NCI-H2196 treated with DMSO at 0.1 percent for 48 hours (cell line): ENCODE results near the gene LRG1.
"Not testable (repeated sequence)": the region's sequence is repeated elsewhere in the genome, so short reads cannot be mapped to it uniquely, and the experiment has no call there.

Experiments used
- DNase-seq: peaks from one replicate; lab custom pipeline; 2025; ENCODE audit not compliant: unreplicated experiment; lab: John Stamatoyannopoulos, UW

Gene LRG1

DNA sequence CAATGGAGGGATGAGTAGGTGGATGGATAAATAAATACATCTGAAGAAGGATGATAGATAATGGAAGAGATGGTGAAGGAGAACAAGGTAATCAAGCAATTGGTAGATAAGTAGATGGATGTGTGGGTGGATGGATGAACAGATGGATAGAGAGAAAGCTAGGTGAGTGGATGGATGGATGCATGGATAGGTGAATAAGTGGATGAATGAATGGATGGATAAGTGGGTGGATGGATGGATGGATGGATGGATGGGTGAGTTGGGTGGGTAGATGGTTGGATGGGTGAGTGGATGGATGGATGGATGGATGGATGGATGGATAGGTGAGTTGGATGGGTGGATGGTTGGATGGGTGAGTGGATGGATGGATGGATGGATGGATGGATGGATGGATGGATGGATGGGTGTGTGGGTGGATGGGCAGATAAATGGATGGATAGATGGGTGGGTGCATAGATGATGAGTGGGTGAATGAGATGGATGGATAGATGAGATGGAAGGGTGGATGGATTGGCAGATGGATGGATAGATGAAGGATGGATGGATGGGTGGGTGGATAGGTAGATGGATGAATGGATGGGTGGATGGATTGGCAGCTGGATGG lies 13.4 kb upstream of the LRG1 start:
- DNase-seq = no peak

DNA sequence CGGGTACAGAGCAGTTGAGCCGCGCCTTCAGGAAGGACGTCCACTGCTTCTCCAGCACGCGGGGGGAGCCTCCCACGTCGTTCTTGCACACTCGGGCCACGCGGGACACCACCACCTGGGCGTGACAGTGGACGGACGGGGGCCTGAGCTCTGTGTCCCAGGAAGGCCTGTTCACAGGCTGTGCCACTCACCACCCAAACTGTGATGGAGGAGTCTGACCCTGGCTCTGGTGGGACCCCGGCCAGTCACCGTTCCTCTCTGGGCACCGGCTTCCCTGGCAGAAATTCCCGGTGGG lies 12.6 kb upstream of the LRG1 start:
- DNase-seq = no peak

DNA sequence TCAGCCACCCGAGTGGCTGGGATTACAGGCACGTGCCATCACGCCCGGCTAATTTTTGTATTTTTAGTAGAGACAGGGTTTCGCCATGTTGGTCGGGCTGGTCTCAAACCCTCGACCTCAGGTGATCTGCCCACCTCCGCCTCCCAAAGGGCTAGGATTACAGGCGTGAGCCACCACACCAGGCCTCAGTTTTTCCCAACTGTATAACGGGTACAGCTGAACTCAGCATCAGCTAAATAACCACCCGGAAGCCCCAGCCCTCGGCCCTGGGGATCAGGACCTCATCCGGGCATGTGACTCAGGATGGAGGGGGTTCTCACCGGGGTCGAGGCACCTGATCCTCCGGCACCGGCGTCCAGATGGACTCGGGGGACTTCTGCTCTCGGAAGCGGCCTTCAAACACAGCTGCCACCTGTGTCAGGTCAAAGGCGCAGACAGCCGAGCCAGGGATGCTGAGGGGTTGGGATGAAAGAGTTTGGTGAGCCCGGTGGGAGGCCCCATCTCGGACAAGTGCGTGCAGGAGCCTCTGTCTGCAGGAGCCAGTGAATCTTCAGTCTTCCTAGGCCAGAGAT lies 10.7 kb upstream of the LRG1 start:
- no peak for DNase-seq

DNA sequence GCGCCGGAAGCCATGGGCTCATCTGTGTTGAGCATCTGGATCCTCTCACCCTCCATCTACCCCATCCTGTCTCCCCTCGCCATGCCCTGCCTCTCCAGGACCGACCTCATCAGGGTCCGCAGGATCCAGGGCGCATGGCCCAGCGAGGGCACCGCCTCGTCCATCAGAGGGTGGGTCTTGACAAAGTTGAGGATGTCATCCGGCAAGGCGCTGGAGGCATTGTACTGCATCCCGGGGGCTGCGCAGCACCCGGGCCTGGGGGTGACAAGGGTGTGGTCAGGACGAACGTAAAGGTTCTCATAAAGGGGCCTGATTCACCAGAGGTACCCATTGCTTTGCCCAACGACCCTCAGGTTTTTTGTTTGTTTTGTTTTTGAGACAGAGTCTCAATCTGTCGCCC lies 10.2 kb upstream of the LRG1 start:
- DNase-seq = no peak

DNA sequence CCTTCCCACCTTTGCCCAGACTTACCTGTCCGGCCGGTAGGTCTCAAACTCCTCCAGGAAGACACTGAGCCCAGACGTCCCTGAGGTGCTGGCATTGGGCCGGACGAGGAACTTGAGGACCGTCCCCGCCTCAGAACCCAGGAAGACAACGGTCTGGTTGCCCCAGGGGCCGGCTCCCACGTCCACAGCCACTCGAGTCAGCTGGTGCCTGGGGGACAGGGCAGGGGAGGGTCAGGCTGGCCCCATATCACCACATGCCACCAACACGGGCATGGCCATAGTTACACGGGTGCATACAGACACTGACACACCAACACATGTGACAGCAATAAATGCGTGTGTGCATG lies 8.4 kb upstream of the LRG1 start:
- no peak for DNase-seq

DNA sequence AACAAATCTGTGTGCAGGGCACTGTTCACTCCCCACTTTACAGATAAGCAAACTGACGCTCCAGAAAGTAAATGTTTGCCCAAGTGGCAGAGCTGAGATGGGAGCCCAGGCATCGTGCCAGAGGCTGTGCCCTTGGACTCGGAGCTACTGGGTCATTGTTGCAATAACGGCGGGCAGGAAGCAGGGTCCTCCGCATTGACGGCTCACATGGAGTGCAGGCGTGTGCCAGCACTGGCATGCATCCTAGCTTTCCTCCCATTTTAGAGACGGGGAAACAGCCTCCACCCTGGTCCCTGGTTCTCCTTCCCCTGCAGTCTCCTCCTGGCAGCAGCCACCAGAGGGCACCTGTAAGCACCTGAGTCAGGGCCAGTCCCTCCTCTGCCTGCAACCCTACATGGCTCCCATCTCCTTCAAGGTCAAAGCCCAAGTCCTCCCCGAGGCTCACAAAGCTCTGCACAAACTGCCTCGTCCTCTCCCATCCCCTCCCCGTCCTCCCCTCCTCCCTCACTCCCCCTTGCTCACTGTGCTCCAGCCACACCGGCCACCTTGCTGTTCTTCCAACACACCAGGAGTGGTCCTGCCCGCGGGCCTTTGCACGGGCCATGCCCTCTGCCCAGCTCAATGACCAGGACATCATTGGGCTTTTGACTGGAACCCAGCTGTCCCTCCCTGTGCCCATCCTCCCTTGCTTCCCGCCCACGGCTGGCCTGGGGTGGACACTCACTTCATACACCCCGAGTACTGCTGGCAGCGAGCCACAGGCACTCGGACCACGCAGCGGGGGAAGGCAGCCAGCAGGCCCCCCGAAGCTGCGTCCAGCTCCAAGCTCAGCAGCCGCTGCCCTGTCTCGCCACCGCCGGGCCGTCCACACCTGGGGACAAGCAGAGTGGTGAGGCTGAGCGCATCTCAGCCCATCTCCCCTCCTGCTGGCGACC lies 7.7 kb upstream of the LRG1 start:
- no peak for DNase-seq

DNA sequence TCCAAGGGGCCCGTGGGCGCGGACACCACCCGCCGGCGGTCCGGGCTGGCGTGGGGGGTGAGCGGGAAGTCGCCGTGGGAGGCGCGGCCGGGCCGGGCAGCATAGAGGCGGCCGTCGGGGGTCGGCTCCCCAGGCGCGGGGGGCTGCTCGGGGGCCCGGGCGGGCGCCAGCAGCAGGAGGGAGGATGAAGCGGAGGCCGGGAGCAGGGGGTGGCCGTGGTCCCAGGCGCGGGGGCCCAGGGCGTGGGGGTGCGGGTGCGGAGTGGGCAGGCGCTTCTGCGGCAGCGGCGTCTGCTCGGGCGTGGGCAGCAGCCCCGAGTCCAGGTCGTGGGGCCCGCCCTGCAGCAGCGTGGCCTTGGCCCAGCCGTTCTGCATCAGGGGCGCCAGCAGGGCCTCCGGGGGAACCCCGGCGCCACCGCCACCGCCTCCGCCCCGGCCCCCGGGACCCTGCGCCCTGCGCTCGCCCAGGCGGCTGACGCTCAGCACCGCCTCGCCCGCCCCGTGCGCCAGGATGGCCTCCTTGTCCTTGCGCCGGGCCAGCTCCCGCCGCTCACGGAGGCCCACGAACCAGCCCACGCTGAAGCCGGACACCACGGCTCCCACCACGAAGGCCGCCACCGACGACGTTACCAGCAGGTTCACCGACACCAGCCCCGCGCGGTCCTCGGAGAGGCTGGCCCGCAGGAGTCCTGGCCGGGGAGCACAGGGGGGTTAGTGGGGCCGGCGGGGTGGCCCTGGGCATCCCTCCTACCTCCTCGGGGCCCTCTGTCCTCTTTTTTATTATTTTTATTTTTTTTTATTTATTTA lies 4.2 kb upstream of the LRG1 start:
- DNase-seq = no peak

DNA sequence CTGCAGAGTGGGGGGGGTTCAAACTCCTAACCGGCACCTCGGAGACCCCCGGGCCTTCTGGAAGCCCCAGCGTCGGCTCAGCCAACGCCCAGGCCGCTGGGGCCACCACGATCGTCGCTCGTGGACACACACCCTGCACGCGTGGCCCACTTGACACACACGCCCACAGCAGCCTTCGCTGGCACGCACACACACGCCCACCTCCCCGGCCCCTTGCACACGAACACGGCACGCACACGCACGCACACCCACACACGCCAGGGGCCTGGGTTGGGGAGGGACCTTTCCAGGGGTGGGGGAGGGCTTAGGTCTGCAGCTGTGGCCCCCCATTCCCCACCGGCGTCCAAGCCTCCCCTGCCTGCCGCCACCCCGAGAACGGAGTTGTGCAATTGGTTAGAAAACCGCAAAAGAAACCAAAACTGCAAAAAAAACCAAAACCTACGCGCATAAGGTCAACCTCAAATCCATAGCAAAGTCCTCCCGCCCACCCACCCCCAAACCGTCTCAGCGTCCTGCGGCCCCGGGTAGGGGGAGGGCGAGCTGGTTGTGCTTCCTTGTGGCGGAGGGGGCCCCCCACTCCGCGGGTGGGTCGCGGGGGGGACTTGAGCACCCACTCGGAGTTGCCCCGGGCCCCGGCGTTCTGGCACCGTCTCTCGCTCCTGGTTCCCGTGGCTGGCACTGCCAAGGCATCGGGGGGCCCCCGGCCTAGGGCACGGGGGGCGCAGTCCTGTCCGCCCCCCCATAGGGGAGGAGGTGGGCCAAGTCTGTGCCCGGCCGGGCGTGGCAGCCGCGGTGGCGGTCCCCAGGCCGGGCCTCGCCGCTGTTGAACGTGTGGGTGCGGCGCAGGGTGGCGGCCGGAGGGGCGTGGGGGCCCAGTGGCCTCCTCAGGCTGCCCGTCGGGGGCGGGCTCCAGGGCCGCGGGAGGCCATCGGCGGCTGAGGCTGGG lies 3.3 kb upstream of the LRG1 start:
- no peak for DNase-seq

DNA sequence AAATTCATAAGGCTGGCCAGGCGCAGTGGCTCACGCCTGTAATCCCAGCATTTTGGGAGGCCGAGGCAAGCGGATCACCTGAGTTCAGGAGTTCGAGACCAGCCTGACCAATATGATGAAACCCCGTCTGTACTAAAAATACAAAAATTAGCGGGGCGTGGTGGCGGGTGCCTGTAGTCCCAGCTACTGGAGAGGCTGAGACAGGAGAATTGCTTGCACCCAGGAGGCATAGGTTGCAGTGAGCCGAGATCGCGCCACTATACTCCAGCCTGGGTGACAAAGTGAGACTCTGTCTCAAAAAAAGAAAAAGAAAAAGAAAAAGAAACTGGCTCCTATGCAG lies 1.9 kb upstream of the LRG1 start:
- DNase-seq = not testable (repeated sequence)

DNA sequence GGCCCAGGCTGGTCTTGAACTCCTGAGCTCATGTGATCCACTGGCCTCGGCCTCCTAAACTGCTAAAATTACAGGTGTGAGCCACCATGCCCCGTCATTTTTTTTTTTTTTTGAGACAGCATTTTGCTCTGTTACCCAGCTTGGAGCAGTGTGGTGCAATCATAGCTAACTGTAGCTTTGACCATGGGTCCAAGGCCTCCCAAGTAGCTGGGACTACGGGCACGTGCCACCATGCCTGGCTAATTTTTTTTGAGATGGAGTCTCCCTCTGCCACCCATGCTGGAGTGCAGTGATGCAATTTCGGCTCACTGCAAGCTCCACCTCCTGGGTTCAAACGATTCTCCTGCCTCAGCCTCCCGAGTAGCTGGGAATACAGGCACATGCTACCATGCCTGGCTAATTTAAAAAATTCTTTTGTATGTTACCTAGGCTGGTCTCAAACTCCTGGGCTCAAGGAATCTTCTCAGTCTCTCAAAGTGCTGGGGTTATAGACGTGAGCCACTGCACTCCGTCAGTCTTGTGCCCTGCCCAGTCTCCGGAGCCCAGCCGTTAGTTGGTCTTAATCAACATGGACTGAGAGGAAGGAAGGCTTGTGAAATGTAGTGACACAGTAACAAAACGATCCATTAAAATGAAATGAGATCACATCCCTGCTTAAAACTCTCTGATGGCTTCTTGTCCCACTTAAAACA lies 1.4 kb upstream of the LRG1 start:
- DNase-seq = no peak

DNA sequence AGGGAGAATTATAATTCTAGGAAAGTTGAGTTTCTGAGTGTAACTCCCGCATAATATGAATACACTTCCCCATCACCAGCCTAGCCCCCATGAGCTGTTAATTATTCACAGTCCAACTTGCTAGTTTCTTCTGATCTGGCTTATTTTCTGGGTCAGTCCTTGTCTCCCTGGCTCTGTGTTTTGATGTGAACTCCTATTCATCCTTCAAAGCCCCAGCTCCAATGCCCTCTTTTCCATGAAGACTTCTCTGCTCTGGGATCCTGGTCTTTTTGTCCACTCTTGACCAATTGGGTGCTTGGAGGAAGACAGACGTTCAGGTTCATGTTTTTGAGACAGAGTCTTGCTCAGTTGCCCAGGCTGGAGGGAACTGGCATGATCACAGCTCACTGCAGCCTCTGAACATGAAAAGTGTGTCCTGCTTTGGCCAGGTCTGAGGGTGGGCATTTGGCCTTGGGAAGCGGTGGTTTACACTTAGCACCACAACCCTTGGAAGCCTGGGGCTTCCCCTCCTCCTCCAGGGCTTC lies 605 bp downstream of the LRG1 start:
- no peak for DNase-seq

DNA sequence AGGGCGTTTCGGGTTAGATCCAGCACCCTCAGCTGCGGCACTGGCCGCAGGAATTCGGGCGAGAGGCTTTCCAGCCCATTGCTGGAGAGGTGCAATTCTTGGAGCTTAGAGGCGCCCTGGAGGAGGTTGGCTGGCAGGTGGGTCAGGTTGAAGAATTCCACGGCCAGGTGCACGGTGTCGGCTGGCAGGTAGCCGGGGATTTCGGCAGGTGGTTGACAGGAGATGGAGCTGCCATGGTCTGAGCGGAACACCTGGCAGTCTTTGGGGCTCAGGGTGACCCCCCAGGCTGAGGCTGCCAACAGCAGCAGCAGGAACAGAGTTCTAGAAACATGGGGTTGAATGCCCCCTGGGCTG lies 1.3 kb downstream of the LRG1 start:
- peak; percentile 77 for DNase-seq

DNA sequence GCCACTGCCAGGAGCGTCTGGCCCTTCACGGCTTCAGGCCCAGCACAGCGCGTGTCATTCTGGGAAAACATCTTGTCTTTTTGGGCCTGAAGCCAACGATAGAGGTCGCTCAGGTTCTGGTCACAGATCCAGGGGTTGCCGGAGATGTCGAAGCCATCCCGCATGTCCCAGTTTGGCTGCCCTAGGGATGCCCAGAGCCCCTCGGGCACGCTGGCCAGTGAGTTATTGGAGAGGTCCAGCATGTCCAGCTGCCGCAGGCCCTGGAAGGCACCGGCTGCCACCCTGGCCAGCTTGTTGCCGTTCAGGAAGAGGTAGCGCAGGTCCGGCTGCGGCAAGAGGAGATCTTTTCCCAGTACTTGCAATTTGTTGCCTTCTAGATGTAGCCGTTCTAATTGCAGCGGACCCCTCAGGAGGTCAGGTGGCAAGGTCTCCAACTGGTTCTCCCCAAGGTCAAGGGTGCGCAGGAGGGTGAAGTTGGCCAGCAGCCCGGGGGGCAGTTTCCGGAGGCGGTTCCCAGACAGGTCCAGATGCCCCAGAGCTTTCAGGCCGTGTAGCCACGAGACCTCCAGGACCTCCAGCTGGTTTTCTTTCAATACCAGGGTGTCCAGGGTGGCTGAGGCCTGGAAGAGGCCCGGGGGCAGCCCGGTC lies 1.8 kb downstream of the LRG1 start:
- DNase-seq = no peak

DNA sequence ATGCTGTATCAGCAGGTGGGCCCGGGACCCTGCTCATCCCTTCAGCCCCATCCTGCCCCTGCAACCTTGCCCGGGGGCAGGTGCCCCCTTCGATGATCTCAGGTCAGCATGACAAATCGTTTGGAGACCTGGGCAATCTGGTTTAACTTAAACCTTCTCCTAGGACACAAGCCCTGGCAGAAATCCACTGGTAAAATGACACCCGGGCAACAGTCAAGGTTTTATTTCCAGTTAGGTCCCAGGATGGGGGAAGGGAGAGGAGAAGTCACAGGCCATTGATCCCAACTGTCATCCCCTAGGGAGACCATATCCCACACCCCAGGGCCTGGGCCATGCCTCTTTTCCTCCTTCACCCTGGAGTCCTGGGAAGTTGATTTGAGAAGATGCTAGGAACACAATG lies 3.0 kb downstream of the LRG1 start:
- DNase-seq = peak; percentile 30

DNA sequence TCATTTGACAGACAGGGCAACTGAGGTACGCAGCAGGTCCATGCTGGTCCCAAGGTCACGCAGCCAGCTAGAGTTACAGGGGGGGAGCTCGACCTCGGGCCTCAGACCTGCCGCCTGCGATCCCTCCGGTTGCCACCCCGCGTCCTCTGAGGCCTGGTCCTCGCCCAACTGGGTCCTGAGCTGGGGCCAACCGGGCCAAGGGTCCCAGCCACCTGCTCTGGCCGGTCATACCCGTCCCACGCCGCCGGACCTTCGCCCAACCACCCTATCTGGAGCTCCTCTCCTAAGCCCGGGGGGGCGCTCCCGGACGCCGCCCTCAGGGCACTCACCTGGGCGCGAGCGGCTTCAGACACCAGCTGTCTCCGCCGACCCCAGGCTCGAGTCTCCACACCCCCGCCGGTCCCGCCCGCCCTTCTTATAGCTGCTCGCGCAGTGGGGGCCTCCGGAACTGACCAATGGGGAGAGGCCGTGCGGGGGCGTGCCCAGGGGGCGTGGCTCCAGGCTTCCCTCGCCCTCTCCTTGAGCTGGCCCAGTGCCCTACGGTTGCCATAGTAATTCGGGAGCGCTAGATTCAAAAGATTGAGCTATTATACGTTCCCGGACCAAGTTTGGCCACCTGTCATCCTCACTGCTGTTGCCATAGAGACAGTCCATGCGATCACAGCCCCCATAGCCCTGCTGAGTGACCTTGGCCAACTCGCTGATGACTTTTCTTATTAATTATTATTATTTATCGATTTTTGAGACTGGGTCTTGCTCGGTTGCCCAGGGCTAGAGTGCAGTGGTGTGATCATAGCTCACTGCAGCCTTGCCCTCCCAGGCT lies 4.8 kb downstream of the LRG1 start, which contains the start of gene PLIN5:
PLIN5 (minus strand) TSS at position 389 of the 823 bp plus-strand sequence. CDS start 1,150 bp downstream, outside the sequence.
- peak; percentile 89 for DNase-seq

DNA sequence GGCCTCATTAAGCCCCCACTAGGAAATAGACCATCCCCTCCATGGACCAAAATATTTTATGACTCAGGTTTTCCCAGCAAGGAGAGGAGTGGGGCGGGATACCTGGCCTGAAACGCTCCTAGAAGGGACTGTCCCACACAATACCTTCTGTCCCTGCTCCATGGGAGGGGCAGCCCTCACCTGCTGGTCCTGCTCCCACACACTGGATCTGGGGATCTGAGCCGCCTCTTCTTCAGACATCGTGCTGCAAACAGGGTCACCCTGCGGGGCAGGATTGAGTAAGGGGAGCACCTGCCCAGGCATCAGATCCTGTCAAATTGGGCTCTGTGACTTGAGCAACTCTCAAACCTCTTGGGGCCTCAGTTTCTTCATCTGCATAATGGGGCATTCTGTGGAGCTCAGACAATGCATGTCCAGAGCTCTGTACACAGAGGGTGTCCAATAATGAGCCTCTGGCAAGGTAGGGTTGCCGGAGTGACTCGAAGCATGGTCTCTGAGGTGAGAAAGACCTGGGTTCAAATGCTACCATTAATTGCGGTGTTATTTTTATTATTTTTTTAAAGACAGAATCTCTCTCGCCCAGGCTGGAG lies 5.9 kb downstream of the LRG1 start:
- no peak for DNase-seq

DNA sequence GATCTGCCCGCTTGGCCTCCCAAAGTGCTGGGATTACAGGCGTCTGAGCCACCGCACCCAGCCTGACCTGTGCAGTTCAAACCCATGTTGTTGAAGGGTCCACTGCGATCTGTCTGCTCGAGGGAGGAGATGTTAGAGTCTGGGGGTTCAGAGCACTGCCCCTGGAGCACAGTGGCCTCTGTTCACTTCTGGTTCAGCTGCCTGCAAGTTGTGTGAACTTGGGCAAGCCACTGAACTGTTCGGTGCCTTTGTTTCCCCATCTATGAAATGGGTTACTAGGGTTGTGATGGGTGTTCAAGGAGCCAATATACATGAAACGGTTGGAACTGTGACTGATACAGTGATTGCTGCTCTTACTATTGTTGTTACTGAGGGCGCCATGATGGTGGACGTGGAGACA lies 6.5 kb downstream of the LRG1 start:
- DNase-seq = no peak

DNA sequence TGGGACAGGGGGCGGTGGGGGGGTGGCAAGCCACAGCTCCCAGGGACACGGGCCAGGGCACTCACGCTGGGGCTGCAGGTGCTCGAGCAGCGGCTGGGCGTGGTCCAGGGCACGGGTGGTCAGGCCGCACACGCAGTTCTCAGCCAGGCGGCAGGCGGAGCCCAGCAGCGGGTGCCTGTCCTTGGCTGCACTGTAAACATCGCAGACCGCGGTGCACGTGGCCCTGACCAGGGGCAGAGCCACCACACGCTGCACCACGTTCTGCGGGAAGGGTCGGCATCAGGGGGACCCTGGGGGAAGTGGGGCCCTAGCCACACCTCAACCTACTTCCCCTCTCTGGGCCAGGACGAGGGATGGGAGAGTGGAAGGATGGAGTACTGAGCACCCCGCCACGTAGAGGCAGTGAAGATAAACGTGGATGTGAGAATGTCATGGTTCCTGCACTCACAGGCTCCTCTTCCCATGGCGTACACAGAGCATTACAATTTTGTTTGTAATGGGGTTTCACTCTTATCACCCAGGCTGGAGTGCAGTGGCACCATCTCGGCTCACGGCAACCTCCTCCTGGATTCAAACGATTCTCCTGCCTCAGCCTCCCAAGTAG lies 8.2 kb downstream of the LRG1 start:
- no peak for DNase-seq
